SK-N-SH (cell line): ENCODE results near the gene MAP3K7.

ENCODE experiments used
- CHD2 ChIP-seq: fragments of 150-350 bp; IDR thresholded peaks from 2 replicates; pipeline ENCODE4 v1.6.1; 2018; ENCODE audit warnings: low read length; ENCODE audit not compliant: partially characterized antibody
- FOXJ3 ChIP-seq: sonication (generic); formaldehyde crosslinking; IDR thresholded peaks from 2 replicates; pipeline ENCODE4 v1.5.1; 2020; ENCODE audit warnings: mild to moderate bottlenecking, missing genetic modification reagents
- GABPA ChIP-seq: IDR thresholded peaks from 2 replicates; pipeline ENCODE4 v1.4.0; 2012; ENCODE audit warnings: low read depth, mild to moderate bottlenecking
- RFX5 ChIP-seq: IDR thresholded peaks from 2 replicates; pipeline ENCODE4 v1.6.1; 2012; ENCODE audit warnings: mild to moderate bottlenecking, improper control_type of control experiment, low read length
- TF ChIP-seq, protein P1 (sequence below): IDR thresholded peaks from 2 replicates; pipeline ENCODE4; 2012
- TF ChIP-seq, protein P2 (sequence below): fragments of 200-600 bp; sonication (generic); IDR thresholded peaks from 2 replicates; pipeline ENCODE4 v1.6.1; 2017; ENCODE audit warnings: antibody characterized with exemption, mild to moderate bottlenecking, moderate library complexity
- TF ChIP-seq, protein P3 (sequence below): IDR thresholded peaks from 2 replicates; pipeline ENCODE4 v1.4.0; 2012; ENCODE audit warnings: low read depth

DNA sequence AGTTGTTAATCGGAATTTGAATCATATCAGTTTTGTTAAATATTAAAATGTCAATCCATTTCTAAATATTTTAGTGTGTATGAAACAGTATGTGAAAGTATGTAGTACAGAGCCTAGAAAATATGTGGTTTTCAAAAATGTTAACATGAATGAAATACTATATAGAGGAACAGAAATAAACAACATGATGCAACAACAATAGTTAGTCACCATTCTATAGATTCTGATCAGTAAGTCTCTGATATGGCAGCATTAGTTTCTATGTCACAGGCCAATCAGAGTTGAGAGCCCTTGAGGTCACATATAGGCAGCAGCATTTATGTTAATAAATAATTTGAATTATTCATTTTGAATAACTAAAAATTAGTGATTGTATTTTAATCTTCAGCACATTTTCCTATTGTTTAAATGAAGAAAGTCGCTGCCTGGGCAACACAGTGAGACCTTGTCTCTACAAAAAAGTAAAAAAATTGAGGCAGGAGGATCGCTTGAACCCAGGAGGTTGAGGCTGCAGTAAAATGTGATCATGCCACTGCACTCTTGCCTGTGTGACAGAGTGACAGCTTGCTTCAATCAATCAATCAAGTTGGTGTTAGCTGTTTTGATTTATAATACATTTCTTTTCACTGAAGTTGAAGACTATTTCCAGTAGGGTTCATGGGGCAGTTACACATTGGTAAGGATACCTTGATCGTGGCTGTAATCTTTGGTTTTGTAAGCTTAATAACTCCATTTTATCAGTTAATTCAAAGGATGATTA is 11.5 kb upstream of the MAP3K7 start:
- TF ChIP-seq GABPA (no peak), FOXJ3 (no peak), CHD2 (no peak), RFX5 (no peak)
- TF ChIP-seq, protein P1, sequence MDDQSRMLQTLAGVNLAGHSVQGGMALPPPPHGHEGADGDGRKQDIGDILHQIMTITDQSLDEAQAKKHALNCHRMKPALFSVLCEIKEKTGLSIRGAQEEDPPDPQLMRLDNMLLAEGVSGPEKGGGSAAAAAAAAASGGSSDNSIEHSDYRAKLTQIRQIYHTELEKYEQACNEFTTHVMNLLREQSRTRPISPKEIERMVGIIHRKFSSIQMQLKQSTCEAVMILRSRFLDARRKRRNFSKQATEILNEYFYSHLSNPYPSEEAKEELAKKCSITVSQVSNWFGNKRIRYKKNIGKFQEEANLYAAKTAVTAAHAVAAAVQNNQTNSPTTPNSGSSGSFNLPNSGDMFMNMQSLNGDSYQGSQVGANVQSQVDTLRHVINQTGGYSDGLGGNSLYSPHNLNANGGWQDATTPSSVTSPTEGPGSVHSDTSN, result no peak
- TF ChIP-seq, protein P2, sequence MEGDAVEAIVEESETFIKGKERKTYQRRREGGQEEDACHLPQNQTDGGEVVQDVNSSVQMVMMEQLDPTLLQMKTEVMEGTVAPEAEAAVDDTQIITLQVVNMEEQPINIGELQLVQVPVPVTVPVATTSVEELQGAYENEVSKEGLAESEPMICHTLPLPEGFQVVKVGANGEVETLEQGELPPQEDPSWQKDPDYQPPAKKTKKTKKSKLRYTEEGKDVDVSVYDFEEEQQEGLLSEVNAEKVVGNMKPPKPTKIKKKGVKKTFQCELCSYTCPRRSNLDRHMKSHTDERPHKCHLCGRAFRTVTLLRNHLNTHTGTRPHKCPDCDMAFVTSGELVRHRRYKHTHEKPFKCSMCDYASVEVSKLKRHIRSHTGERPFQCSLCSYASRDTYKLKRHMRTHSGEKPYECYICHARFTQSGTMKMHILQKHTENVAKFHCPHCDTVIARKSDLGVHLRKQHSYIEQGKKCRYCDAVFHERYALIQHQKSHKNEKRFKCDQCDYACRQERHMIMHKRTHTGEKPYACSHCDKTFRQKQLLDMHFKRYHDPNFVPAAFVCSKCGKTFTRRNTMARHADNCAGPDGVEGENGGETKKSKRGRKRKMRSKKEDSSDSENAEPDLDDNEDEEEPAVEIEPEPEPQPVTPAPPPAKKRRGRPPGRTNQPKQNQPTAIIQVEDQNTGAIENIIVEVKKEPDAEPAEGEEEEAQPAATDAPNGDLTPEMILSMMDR, result no peak
- TF ChIP-seq, protein P3, sequence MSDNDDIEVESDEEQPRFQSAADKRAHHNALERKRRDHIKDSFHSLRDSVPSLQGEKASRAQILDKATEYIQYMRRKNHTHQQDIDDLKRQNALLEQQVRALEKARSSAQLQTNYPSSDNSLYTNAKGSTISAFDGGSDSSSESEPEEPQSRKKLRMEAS, result no peak
